ENCODE measurements around the gene MYPN.
"Not testable (repeated sequence)": the region's sequence is repeated elsewhere in the genome, so short reads cannot be mapped to it uniquely, and the experiment has no call there.

Gene MYPN

GRCh38 chr10:68179016-68179415 is 69.7 kb downstream of the MYPN start:
- no peak for DNase-seq

- no peak for DNase-seq
These were observed 71.2 kb downstream of the MYPN start for GRCh38 chr10:68180490-68180889.

GRCh38 chr10:68184546-68184945 is 75.3 kb downstream of the MYPN start:
- no peak for DNase-seq

GRCh38 chr10:68185085-68185484 is 75.8 kb downstream of the MYPN start:
- DNase-seq = no peak

- DNase-seq = no peak
These were observed 79.5 kb downstream of the MYPN start for GRCh38 chr10:68188835-68189234.

GRCh38 chr10:68192113-68192512 is 82.8 kb downstream of the MYPN start:
- DNase-seq = peak; percentile 29

- no peak for DNase-seq
These were observed 85.0 kb downstream of the MYPN start for GRCh38 chr10:68194290-68194689.

GRCh38 chr10:68195776-68196175 is 86.5 kb downstream of the MYPN start:
- not testable (repeated sequence) for DNase-seq

- no peak for DNase-seq
These were observed 87.4 kb downstream of the MYPN start for GRCh38 chr10:68196701-68197100.

- DNase-seq = peak; percentile 69
These were observed 93.7 kb downstream of the MYPN start for GRCh38 chr10:68202960-68203353.

- peak; percentile 70 for DNase-seq
These were observed 99.2 kb downstream of the MYPN start for GRCh38 chr10:68208424-68209042.

GRCh38 chr10:68211669-68212068 is 102.4 kb downstream of the MYPN start:
- no peak for DNase-seq

GRCh38 chr10:68212721-68213352 is 103.5 kb downstream of the MYPN start:
- DNase-seq = peak; percentile 39

GRCh38 chr10:68218786-68219185 is 109.5 kb downstream of the MYPN start:
- no peak for DNase-seq

- no peak for DNase-seq
These were observed 111.9 kb downstream of the MYPN start for GRCh38 chr10:68221196-68221595.

GRCh38 chr10:68222391-68222790 is 113.1 kb downstream of the MYPN start:
- DNase-seq = no peak

- no peak for DNase-seq
These were observed 114.4 kb downstream of the MYPN start for GRCh38 chr10:68223535-68224165.

GRCh38 chr10:68224810-68225209 is 115.5 kb downstream of the MYPN start:
- peak; percentile 26 for DNase-seq

GRCh38 chr10:68230268-68230667 is 121.0 kb downstream of the MYPN start:
- DNase-seq = no peak

GRCh38 chr10:68231106-68231816 is 122.0 kb downstream of the MYPN start:
- peak; percentile 82 for DNase-seq

GRCh38 chr10:68231817-68232251 is 122.5 kb downstream of the MYPN start, which contains the start of gene ATOH7:
ATOH7 (minus strand) TSS chr10:68232113; CDS start chr10:68231677, 436 bp downstream.
- no peak for DNase-seq

- DNase-seq = no peak
These were observed 123.8 kb downstream of the MYPN start for GRCh38 chr10:68233046-68233445.

- DNase-seq = no peak
These were observed 125.8 kb downstream of the MYPN start for GRCh38 chr10:68235111-68235510.

GRCh38 chr10:68235581-68235980 is 126.3 kb downstream of the MYPN start:
- DNase-seq = no peak
